ENCODE results near the gene NFIA. TPM values are rescaled to one million over a fixed set of nuclear protein-coding genes. Genes with fewer than 3 reads are reported as not detected.
"Not testable (repeated sequence)": the region's sequence is repeated elsewhere in the genome, so short reads cannot be mapped to it uniquely, and the experiment has no call there.

Gene NFIA
- total RNA-seq, 1 donor from 2014 or later, result 31.3 TPM

DNA sequence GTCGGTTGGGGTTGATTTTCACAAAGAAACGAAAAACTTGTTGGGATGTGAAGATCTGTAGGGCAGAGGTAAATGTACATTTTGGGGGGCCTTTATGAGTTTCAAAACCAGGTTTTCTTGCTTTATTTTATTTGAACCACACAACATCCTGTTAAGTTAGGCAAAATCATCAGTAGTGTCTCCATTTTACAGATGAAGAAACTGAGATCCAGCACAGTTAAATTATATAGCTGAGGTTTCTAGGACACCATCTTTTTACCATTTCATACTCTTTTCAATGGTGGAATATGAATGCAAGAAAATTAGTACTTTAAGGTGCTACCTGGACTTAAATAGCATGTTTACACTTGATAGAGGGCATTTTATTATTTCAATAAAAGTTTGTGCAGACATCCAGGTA lies 187.7 kb downstream of the NFIA start:
- Histone ChIP-seq H3K4me1 (ENCODE audit: control insufficient read depth in 3 of 3, insufficient read depth in 3 of 3, low read length in 3 of 3) (peaks cover 0 to 5% (median 3%) of the 10 kb centered on the region in 3 donors), H3K27me3 (ENCODE audit: control insufficient read depth in 3 of 3, insufficient read depth in 3 of 3, low read length in 3 of 3) (no peaks in the 10 kb centered on the region), H3K9ac (ENCODE audit: low read depth in 1 of 3, low read length in 3 of 3) (no peak overlapping the region), H3K27ac (ENCODE audit: low read depth, low read length) (no peak overlapping the region), H3K4me3 (ENCODE audit: low read length in 3 of 3) (no peak overlapping the region), H3K9me3 (ENCODE audit: control insufficient read depth in 3 of 3, low read length in 3 of 3) (no peaks in the 10 kb centered on the region), H3K36me3 (ENCODE audit: control insufficient read depth in 3 of 3, insufficient read depth in 3 of 3, low read length in 3 of 3) (no peaks in the 10 kb centered on the region)

DNA sequence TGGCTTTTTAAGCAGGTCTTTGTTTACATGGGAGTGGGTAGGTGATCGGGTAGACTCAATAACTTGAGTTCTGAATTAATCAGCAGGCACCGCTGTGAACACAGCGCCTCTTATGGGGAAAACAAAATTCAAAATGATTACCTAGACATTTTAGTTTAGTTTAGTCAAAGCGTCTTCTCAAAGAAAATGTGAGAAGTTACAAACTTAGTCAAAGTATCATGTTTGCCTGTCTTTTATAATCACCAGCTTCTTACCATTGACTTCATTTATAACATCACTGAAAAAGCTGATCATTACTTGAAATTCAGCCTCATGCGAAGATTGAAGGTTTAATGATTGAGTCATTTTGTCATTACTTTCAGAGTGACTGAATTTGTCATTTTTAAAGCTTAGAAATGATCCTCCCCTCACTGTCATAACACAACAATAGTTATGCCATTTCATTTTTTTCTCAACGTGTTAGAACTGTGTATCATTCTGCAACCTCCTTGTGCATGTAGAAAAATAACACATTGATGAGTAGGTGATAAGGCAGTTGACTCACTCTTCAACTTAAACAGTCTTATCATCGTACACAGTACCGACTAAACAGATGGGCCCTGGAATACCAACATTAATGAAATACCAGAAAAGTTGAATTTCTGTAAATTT lies 188.5 kb downstream of the NFIA start:
- Histone ChIP-seq H3K9me3 (ENCODE audit: control insufficient read depth in 3 of 3, low read length in 3 of 3) (no peaks in the 10 kb centered on the region), H3K4me1 (ENCODE audit: control insufficient read depth in 3 of 3, insufficient read depth in 3 of 3, low read length in 3 of 3) (peaks cover 0 to 5% (median 3%) of the 10 kb centered on the region in 3 donors), H3K9ac (ENCODE audit: low read depth in 1 of 3, low read length in 3 of 3) (no peak overlapping the region)

DNA sequence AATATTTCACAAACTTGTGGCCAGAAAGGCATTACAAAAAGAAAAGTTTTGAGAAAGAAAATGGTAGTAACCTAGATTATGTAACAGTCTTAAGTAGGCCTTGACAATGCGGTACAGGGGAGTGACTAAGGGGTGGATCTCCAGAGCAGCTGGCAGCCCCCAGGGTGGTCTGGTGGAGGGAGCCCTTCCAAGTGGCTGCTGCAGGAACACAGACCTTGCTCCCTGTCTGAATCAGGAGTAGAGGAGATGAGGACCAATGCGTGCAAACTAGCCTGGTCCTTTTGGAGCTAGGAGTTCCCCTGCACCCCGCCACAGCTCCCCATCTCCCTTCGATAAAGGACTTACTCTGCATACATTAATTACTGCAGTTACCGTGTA lies 189.0 kb downstream of the NFIA start:
- Histone ChIP-seq H3K9ac (ENCODE audit: low read depth in 1 of 3, low read length in 3 of 3) (no peak overlapping the region), H3K4me1 (ENCODE audit: control insufficient read depth in 3 of 3, insufficient read depth in 3 of 3, low read length in 3 of 3) (peaks cover 0 to 5% (median 3%) of the 10 kb centered on the region in 3 donors), H3K27ac (ENCODE audit: low read depth, low read length) (no peak overlapping the region), H3K36me3 (ENCODE audit: control insufficient read depth in 3 of 3, insufficient read depth in 3 of 3, low read length in 3 of 3) (no peaks in the 10 kb centered on the region), H3K27me3 (ENCODE audit: control insufficient read depth in 3 of 3, insufficient read depth in 3 of 3, low read length in 3 of 3) (no peaks in the 10 kb centered on the region), H3K4me3 (ENCODE audit: low read length in 3 of 3) (no peak overlapping the region), H3K9me3 (ENCODE audit: control insufficient read depth in 3 of 3, low read length in 3 of 3) (no peaks in the 10 kb centered on the region)

More for the DNA sequence above, 188.5 kb downstream of the NFIA start:
- no peak overlapping the region for H3K4me3 ChIP-seq (ENCODE audit: low read length in 3 of 3)
- no peaks in the 10 kb centered on the region for H3K36me3 ChIP-seq (ENCODE audit: control insufficient read depth in 3 of 3, insufficient read depth in 3 of 3, low read length in 3 of 3)
- H3K27me3 ChIP-seq (ENCODE audit: control insufficient read depth in 3 of 3, insufficient read depth in 3 of 3, low read length in 3 of 3), result no peaks in the 10 kb centered on the region
- H3K27ac ChIP-seq (ENCODE audit: low read depth, low read length), result no peak overlapping the region

DNA sequence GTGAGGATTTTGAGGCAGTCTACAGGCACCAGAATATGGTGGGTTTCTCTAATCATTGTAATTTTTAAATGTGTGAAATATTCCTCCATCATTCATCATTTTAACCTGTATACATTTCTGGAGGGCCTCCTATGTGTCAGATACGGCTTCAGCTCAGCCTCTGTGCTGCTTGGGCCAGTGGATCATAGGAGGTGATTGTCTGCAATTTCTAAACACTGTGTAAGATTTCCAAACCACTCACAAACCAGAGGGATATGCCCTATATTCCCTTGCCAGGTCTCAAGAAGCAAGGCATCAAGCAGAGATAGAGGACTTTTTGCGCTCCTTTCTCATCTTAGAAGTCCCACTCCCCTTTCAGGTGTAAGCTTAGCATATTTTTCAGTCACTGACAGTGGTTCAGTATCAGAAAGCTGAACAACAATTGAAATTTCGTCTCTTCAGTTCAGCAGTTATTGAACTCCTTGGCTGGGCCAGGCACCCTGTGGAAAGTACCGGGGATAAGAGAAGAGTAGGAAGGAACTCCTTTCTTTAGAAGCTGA lies 190.9 kb downstream of the NFIA start:
- Histone ChIP-seq H3K9ac (ENCODE audit: low read depth in 1 of 3, low read length in 3 of 3) (peak overlapping the region in 1 of 3 donors; percentile 48), H3K27ac (ENCODE audit: low read depth, low read length) (peak overlapping the region; percentile 26), H3K36me3 (ENCODE audit: control insufficient read depth in 3 of 3, insufficient read depth in 3 of 3, low read length in 3 of 3) (no peaks in the 10 kb centered on the region), H3K27me3 (ENCODE audit: control insufficient read depth in 3 of 3, insufficient read depth in 3 of 3, low read length in 3 of 3) (no peaks in the 10 kb centered on the region), H3K4me3 (ENCODE audit: low read length in 3 of 3) (no peak overlapping the region), H3K9me3 (ENCODE audit: control insufficient read depth in 3 of 3, low read length in 3 of 3) (no peaks in the 10 kb centered on the region), H3K4me1 (ENCODE audit: control insufficient read depth in 3 of 3, insufficient read depth in 3 of 3, low read length in 3 of 3) (peaks cover 0 to 13% (median 0%) of the 10 kb centered on the region in 3 donors)

DNA sequence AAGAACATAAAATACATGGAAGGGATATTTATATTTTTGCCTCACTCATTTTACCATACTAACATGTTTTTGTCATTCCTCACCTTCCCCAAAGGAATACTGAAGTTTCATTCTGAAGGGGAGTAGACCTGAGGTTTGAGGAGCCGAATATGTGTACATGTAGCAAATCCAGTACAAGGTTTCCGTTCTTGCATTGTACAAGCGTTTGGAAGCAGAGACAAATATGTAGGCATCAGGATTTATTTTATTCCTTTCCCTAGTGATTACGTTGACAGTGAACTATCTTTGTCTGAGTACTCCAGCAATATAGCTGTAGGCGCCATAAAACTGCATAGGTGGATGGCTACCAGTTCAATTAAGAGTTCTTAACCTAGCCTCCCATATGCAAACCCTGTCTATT lies 191.5 kb downstream of the NFIA start:
- Histone ChIP-seq H3K9ac (ENCODE audit: low read depth in 1 of 3, low read length in 3 of 3) (no peak overlapping the region), H3K27me3 (ENCODE audit: control insufficient read depth in 3 of 3, insufficient read depth in 3 of 3, low read length in 3 of 3) (no peaks in the 10 kb centered on the region), H3K36me3 (ENCODE audit: control insufficient read depth in 3 of 3, insufficient read depth in 3 of 3, low read length in 3 of 3) (no peaks in the 10 kb centered on the region), H3K27ac (ENCODE audit: low read depth, low read length) (peak overlapping the region; percentile 26), H3K4me1 (ENCODE audit: control insufficient read depth in 3 of 3, insufficient read depth in 3 of 3, low read length in 3 of 3) (peaks cover 0 to 9% (median 0%) of the 10 kb centered on the region in 3 donors), H3K9me3 (ENCODE audit: control insufficient read depth in 3 of 3, low read length in 3 of 3) (no peaks in the 10 kb centered on the region), H3K4me3 (ENCODE audit: low read length in 3 of 3) (no peak overlapping the region)

DNA sequence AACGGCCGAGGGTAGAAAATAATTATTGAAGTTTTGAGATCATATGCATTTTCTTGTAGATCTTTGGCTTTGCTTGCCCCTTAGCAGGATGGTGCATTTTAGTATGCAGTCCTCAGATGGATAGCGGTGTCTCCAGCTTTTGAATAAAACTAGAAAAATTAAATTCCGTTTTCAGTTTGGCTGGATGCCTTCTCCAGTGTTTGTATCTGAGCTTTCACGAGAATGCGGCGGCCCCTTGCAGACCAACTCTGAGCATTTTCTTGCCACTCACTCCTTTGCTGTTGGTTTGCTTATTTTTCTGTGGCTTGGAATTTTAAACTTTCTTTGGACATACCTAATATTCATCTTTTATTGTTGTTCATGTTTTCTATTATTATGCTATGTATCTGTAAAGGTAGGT lies 192.6 kb downstream of the NFIA start:
- no peak overlapping the region for H3K4me3 ChIP-seq (ENCODE audit: low read length in 3 of 3)
- H3K36me3 ChIP-seq (ENCODE audit: control insufficient read depth in 3 of 3, insufficient read depth in 3 of 3, low read length in 3 of 3), result no peaks in the 10 kb centered on the region
- H3K27ac ChIP-seq (ENCODE audit: low read depth, low read length), result no peak overlapping the region
- no peaks in the 10 kb centered on the region for H3K27me3 ChIP-seq (ENCODE audit: control insufficient read depth in 3 of 3, insufficient read depth in 3 of 3, low read length in 3 of 3)
- H3K4me1 ChIP-seq (ENCODE audit: control insufficient read depth in 3 of 3, insufficient read depth in 3 of 3, low read length in 3 of 3), result peaks cover 0 to 9% (median 0%) of the 10 kb centered on the region in 3 donors
- peak overlapping the region in 1 of 3 donors; percentile 26 for H3K9ac ChIP-seq (ENCODE audit: low read depth in 1 of 3, low read length in 3 of 3)
- no peaks in the 10 kb centered on the region for H3K9me3 ChIP-seq (ENCODE audit: control insufficient read depth in 3 of 3, low read length in 3 of 3)

DNA sequence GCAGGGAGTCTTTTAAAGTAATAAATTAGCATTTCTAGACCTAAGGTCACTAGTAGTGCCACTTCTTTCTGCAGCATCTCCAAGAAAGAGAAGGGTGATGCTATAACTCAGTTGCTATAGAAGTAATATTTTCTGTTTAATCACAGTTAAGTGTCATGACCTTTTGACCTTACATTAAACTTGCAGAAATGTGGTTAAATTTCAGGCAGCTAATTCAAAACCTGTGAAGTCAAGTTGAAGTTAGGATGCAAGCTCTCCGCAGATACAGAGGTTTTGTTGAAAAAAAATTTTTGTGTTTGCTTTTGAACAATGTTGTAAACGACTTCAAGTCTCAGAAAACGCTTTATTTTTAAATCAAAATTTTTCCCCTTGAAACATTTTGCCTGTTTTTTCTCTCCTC lies 193.9 kb downstream of the NFIA start:
- Histone ChIP-seq H3K27ac (ENCODE audit: low read depth, low read length) (no peak overlapping the region), H3K36me3 (ENCODE audit: control insufficient read depth in 3 of 3, insufficient read depth in 3 of 3, low read length in 3 of 3) (no peaks in the 10 kb centered on the region), H3K4me3 (ENCODE audit: low read length in 3 of 3) (peak overlapping the region in 1 of 3 donors; percentile 5), H3K27me3 (ENCODE audit: control insufficient read depth in 3 of 3, insufficient read depth in 3 of 3, low read length in 3 of 3) (no peaks in the 10 kb centered on the region), H3K4me1 (ENCODE audit: control insufficient read depth in 3 of 3, insufficient read depth in 3 of 3, low read length in 3 of 3) (peaks cover 0 to 9% (median 0%) of the 10 kb centered on the region in 3 donors), H3K9ac (ENCODE audit: low read depth in 1 of 3, low read length in 3 of 3) (no peak overlapping the region), H3K9me3 (ENCODE audit: control insufficient read depth in 3 of 3, low read length in 3 of 3) (no peaks in the 10 kb centered on the region)

DNA sequence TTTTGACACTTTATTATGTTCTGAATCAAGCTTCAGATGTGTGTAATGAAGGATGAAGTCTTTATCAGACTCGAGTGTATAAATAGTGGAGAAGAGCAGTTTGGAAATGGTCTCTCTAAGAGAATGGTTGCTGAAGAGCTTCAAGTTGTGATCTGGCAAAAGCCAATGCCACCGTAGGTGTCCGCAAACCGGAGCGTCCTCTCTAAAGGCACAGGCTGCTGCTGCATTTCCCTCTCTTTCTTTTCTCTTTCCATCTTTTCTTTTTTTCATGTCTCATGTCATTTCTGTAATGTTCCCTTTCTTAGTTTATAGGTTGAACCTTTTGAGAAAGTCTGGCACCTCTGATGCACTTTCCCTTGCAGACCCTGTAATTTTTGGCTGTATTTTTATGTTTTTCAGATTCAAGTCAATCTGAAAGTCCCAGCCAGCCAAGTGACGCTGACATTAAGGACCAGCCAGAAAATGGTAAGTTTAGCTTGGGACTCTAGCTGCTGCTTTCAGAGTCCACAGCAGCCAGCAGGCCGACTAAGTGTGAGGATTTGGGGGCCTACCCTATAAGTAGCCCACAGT lies 194.8 kb downstream of the NFIA start:
- no peaks in the 10 kb centered on the region for H3K36me3 ChIP-seq (ENCODE audit: control insufficient read depth in 3 of 3, insufficient read depth in 3 of 3, low read length in 3 of 3)
- peaks cover 1 to 9% (median 1%) of the 10 kb centered on the region in 3 donors for H3K4me1 ChIP-seq (ENCODE audit: control insufficient read depth in 3 of 3, insufficient read depth in 3 of 3, low read length in 3 of 3)
- peak overlapping the region; percentile 8 to 40 (median 27) for H3K9ac ChIP-seq (ENCODE audit: low read depth in 1 of 3, low read length in 3 of 3)
- H3K27ac ChIP-seq (ENCODE audit: low read depth, low read length), result peak overlapping the region; percentile 57
- H3K9me3 ChIP-seq (ENCODE audit: control insufficient read depth in 3 of 3, low read length in 3 of 3), result no peaks in the 10 kb centered on the region
- H3K4me3 ChIP-seq (ENCODE audit: low read length in 3 of 3), result peak overlapping the region in 1 of 3 donors; percentile 35
- H3K27me3 ChIP-seq (ENCODE audit: control insufficient read depth in 3 of 3, insufficient read depth in 3 of 3, low read length in 3 of 3), result no peaks in the 10 kb centered on the region

DNA sequence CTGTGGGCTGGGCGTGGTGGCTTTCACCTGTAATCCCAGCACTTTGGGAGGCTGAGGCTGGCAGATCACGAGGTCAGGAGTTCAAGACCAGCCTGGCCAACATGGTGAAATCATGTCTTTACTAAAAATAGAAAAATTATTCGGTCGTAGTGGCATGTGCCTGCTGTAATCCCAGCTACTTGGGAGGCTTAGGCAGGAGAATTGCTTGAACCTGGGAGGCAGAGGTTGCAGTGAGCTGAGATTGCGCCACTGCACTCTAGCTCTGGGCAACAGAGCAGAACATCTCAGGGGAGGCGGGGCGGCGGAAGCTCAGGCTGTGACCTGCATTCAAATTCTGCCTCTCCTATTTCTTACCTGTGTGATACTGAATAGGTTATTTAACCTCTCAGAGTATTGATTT lies 196.1 kb downstream of the NFIA start:
- not testable (repeated sequence) for H3K27ac ChIP-seq (ENCODE audit: low read depth, low read length); H3K4me3 ChIP-seq (ENCODE audit: low read length in 3 of 3); H3K4me1 ChIP-seq (ENCODE audit: control insufficient read depth in 3 of 3, insufficient read depth in 3 of 3, low read length in 3 of 3); H3K9ac ChIP-seq (ENCODE audit: low read depth in 1 of 3, low read length in 3 of 3); H3K27me3 ChIP-seq (ENCODE audit: control insufficient read depth in 3 of 3, insufficient read depth in 3 of 3, low read length in 3 of 3); H3K36me3 ChIP-seq (ENCODE audit: control insufficient read depth in 3 of 3, insufficient read depth in 3 of 3, low read length in 3 of 3); H3K9me3 ChIP-seq (ENCODE audit: control insufficient read depth in 3 of 3, low read length in 3 of 3)

DNA sequence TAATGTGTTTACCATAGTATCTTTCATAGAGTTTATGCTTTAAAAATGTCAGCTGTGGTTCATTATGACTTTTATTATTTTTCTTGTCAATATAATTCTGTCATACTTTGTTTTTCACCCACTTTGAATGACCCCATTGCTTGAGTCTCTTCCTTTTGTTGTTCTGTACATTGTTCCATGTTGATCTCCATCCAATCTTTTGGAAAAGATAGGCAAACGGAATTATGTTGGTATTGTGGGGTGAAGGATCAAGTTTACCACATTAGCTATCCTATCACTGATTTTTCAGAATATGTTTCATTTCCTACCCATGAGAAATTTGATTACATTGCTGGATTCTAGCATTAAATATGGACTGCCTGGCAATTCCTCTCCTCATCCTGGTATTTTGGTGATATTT lies 196.6 kb downstream of the NFIA start:
- Histone ChIP-seq H3K36me3 (ENCODE audit: control insufficient read depth in 3 of 3, insufficient read depth in 3 of 3, low read length in 3 of 3) (no peaks in the 10 kb centered on the region), H3K4me1 (ENCODE audit: control insufficient read depth in 3 of 3, insufficient read depth in 3 of 3, low read length in 3 of 3) (peaks cover 3 to 9% (median 3%) of the 10 kb centered on the region in 3 donors), H3K4me3 (ENCODE audit: low read length in 3 of 3) (no peak overlapping the region), H3K27me3 (ENCODE audit: control insufficient read depth in 3 of 3, insufficient read depth in 3 of 3, low read length in 3 of 3) (no peaks in the 10 kb centered on the region), H3K27ac (ENCODE audit: low read depth, low read length) (peak overlapping the region; percentile 48), H3K9me3 (ENCODE audit: control insufficient read depth in 3 of 3, low read length in 3 of 3) (no peaks in the 10 kb centered on the region), H3K9ac (ENCODE audit: low read depth in 1 of 3, low read length in 3 of 3) (no peak overlapping the region)

All from skeletal muscle tissue (tissue), 4 donors.